ENCODE data around the gene KCP.

- TF ChIP-seq CTCF (IDR thresholded peaks at IDR 0.05) (no peak), POLR2A (IDR thresholded peaks at IDR 0.05) (no peak), POLR2AphosphoS5 (IDR thresholded peaks at IDR 0.05) (no peak), EP300 (IDR thresholded peaks at IDR 0.05) (no peak)
These were observed 67.6 kb downstream of the KCP start for GRCh38 chr7:128842674-128843641.

Measured in stomach (tissue), 4 donors.